ENCODE results near the gene CARMIL1. TPM values are rescaled to one million over a fixed set of nuclear protein-coding genes. Genes with fewer than 3 reads are reported as not detected.

The CARMIL1 gene
- total RNA-seq, 2 donors from 2014 or later, result 28.7 to 31.6 TPM

GRCh38 chr6:25547797-25548196 lies 268.6 kb downstream of the CARMIL1 start:
- TF ChIP-seq CTCF (conservative IDR thresholded peaks at IDR 0.05), result no peak
- no peak overlapping the region for H3K27ac Mint-ChIP-seq
- Histone ChIP-seq H3K27ac (ENCODE audit: low read depth, low read length) (no peak overlapping the region), H3K9me3 (ENCODE audit: control insufficient read depth, low read length) (no peaks in the 10 kb centered on the region), H3K4me1 (ENCODE audit: control insufficient read depth, insufficient read depth, low read length) (no peaks in the 10 kb centered on the region), H3K9ac (ENCODE audit: extremely low read depth, low read length, poor library complexity, severe bottlenecking) (no peak overlapping the region), H3K4me3 (ENCODE audit: low read length) (no peak overlapping the region), H3K27me3 (ENCODE audit: control insufficient read depth, insufficient read depth, low read length, poor library complexity, severe bottlenecking) (no peaks in the 10 kb centered on the region), H3K36me3 (ENCODE audit: control insufficient read depth, insufficient read depth, low read length) (no peaks in the 10 kb centered on the region)
- peaks cover 3% of the 10 kb centered on the region for H3K36me3 Mint-ChIP-seq (ENCODE audit: low read depth)
- WGBS, 2 experiments (ENCODE audit: insufficient coverage in 1 of 2, insufficient read length in 1 of 2), result 67 to 75% methylated on average over 2 of the region's 2 CpGs
- H3K27me3 Mint-ChIP-seq (ENCODE audit: insufficient read depth), result no peaks in the 10 kb centered on the region
- no peaks in the 10 kb centered on the region for H3K4me1 Mint-ChIP-seq
- no peak for DNase-seq
- H3K4me3 Mint-ChIP-seq, result no peak overlapping the region
- no peaks in the 10 kb centered on the region for H3K9me3 Mint-ChIP-seq

DNA sequence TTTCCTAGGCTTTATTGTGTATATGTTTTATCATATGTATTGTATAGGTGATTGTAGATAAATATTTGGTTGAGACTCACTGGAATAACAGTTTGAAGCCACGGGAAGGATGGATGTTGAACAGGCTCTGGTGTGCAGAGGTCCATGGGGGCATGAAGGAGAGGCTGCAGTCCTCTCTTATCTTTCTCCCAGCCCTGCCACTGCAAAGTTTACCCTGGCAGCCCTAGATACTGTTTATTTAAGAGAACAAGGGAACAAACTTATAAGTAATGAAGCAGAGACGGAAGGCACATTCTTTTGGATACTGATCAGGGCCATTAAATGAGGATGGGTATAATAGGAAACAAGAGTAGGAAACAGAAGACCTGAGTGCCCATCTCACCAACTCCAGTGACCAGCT lies 269.3 kb downstream of the CARMIL1 start:
- Histone ChIP-seq H3K27me3 (ENCODE audit: control insufficient read depth, insufficient read depth, low read length, poor library complexity, severe bottlenecking) (no peaks in the 10 kb centered on the region), H3K4me1 (ENCODE audit: control insufficient read depth, insufficient read depth, low read length) (no peaks in the 10 kb centered on the region), H3K9me3 (ENCODE audit: control insufficient read depth, low read length) (no peaks in the 10 kb centered on the region), H3K36me3 (ENCODE audit: control insufficient read depth, insufficient read depth, low read length) (no peaks in the 10 kb centered on the region), H3K9ac (ENCODE audit: extremely low read depth, low read length, poor library complexity, severe bottlenecking) (no peak overlapping the region), H3K27ac (ENCODE audit: low read depth, low read length) (no peak overlapping the region), H3K4me3 (ENCODE audit: low read length) (no peak overlapping the region)
- Mint-ChIP-seq H3K4me3 (no peak overlapping the region), H3K27me3 (ENCODE audit: insufficient read depth) (no peaks in the 10 kb centered on the region), H3K4me1 (no peaks in the 10 kb centered on the region), H3K9me3 (no peaks in the 10 kb centered on the region), H3K27ac (no peak overlapping the region), H3K36me3 (ENCODE audit: low read depth) (peaks cover 3% of the 10 kb centered on the region)
- 100% methylated on average over 1 to 2 of the region's 2 CpGs for WGBS, 2 experiments (ENCODE audit: insufficient coverage in 1 of 2, insufficient read length in 1 of 2)
- TF ChIP-seq CTCF (conservative IDR thresholded peaks at IDR 0.05), result no peak
- DNase-seq, result no peak

DNA sequence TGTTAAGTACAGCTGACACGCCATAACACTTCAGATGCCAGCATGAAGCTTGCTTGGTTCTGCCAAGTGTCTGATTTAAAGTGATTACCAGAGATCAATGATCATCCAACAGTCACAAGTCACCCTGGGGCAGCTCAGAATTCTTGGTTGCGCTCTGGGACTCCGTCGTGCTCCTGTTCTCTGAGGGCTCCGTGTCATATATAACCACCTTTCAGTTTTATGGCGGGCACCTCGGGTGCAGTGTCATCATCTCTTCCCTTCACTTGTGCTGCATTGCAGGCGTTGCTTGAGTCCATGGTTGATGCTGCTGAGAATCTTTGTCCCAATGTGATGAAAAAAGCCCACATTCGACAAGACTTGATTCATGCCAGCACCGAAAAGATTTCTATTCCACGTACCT lies 271.5 kb downstream of the CARMIL1 start:
- H3K27me3 Mint-ChIP-seq (ENCODE audit: insufficient read depth), result no peaks in the 10 kb centered on the region
- H3K9ac ChIP-seq (ENCODE audit: extremely low read depth, low read length, poor library complexity, severe bottlenecking), result no peak overlapping the region
- H3K4me3 Mint-ChIP-seq, result no peak overlapping the region
- DNase-seq, result no peak
- no peaks in the 10 kb centered on the region for H3K4me1 ChIP-seq (ENCODE audit: control insufficient read depth, insufficient read depth, low read length)
- WGBS, 2 experiments (ENCODE audit: insufficient coverage in 1 of 2, insufficient read length in 1 of 2), result 94% methylated on average over 7 to 11 of the region's 11 CpGs
- no peaks in the 10 kb centered on the region for H3K27me3 ChIP-seq (ENCODE audit: control insufficient read depth, insufficient read depth, low read length, poor library complexity, severe bottlenecking)
- H3K9me3 Mint-ChIP-seq, result no peaks in the 10 kb centered on the region
- no peak overlapping the region for H3K27ac Mint-ChIP-seq
- no peaks in the 10 kb centered on the region for H3K36me3 ChIP-seq (ENCODE audit: control insufficient read depth, insufficient read depth, low read length)
- no peak for TF ChIP-seq CTCF (conservative IDR thresholded peaks at IDR 0.05)
- H3K36me3 Mint-ChIP-seq (ENCODE audit: low read depth), result peaks cover 3% of the 10 kb centered on the region
- H3K9me3 ChIP-seq (ENCODE audit: control insufficient read depth, low read length), result no peaks in the 10 kb centered on the region
- H3K4me1 Mint-ChIP-seq, result no peaks in the 10 kb centered on the region
- no peak overlapping the region for H3K4me3 ChIP-seq (ENCODE audit: low read length)
- no peak overlapping the region for H3K27ac ChIP-seq (ENCODE audit: low read depth, low read length)

All from endodermal cell (in vitro differentiated cells).